GM19455 (cell line): ENCODE data around the gene GALNT6.
A peak's percentile ranks its signal among the peaks of the same experiment; 100 is the strongest.
"Not testable (repeated sequence)": the region's sequence is repeated elsewhere in the genome, so short reads cannot be mapped to it uniquely, and the experiment has no call there.

ENCODE experiments used
- ATAC-seq: cut with Tn5 transposase; IDR thresholded peaks from one replicate; pipeline ENCODE4 v1.9.1; 2021; ENCODE audit not compliant: unreplicated experiment

GALNT6 gene

GRCh38 chr12:51360315-51360714 lies 30.9 kb downstream of the GALNT6 start:
- no peak for ATAC-seq

- no peak for ATAC-seq
These were observed 31.4 kb downstream of the GALNT6 start for GRCh38 chr12:51359851-51360250.

- ATAC-seq: no peak
These were observed 32.7 kb downstream of the GALNT6 start for GRCh38 chr12:51358496-51358895.

DNA sequence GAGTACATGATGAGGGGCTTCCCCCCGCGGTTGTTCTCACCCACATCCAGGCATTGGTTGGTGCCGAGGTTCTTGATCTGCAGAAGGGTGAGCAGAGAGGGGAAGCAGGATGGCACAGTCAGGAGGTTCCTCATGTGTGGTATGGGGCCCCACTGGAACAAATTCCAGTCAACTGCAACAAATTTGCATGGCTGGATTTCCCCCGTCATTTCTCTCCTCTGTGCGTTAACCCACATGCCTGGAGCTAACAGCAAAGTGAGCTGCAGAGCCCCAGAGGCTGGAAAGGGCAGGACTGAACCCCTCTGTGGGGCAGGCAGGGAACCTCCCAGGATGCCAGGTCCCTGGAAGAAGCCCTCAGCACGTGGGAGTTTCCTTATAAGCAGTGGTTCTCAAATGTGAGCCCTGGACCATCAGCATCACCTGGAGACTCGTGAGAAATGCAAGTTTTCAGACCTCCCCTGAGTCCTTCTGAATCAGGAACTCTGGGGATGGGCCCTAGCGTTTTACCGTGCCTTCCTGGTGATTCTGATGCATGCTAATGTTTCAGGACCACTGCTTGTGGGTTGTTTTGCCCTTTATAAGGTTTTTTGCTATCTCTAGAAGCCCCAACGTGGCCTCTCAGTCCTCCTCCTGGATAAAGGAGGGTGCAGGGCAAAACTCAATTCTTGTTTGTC lies 33.7 kb downstream of the GALNT6 start:
- ATAC-seq: no peak

DNA sequence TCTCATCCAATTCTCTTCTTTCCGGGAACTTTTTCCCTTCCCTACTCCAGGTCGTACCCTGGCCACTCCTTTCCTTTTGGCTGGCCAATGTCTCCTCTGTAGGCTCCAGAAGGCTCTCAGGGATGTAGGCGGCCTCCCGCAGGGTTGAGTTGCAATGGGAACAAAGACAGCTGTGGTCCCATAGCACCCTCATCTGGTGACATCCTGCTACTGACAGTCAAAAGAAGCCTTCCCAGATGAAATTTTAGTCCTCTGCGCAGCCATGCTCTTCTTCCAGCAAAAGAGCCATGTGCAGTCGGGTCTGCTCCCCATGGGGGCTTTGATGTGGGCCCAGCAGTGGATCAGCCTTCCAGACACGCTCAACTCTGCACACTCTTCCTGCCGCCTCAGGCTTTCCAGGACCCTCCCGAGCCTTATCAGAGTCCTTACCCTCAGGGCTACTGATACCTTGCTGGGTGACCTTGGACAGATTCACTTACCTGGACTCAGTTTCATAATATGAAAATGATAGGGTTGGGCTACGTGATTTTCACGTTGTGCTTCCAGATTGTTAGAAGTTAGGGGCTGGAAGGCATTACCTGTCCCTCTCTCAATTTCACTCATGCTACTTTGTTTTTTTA lies 39.2 kb downstream of the GALNT6 start:
- ATAC-seq: no peak

- ATAC-seq: no peak
These were observed 42.2 kb downstream of the GALNT6 start for GRCh38 chr12:51349026-51349425.

DNA sequence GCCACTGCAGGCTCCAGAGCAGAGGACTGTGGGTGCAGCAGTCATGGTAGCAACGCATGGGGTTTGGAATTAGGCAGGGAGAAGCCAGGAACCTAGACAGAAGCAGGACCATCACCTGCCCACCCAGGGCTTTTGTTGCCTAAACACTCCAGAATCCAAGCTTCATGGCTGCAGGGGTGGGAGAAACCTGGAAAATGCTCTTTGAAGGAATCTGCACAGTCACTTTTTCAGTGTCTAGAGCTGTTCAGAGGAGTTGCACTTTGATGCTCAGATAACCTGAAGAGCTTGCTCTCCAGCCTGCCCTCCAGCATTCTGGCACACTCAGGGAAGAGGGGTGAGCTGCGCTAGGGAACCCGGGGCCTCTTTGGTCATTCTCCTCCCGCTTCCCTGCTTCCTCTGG lies 43.1 kb downstream of the GALNT6 start:
- ATAC-seq: no peak

- no peak for ATAC-seq
These were observed 44.6 kb downstream of the GALNT6 start, which contains the start of gene CELA1 for GRCh38 chr12:51346581-51346980. CELA1 (minus strand) TSS chr12:51346679; CDS start chr12:51346638, 41 bp downstream.

GRCh38 chr12:51345681-51346080 lies 45.5 kb downstream of the GALNT6 start:
- no peak for ATAC-seq

DNA sequence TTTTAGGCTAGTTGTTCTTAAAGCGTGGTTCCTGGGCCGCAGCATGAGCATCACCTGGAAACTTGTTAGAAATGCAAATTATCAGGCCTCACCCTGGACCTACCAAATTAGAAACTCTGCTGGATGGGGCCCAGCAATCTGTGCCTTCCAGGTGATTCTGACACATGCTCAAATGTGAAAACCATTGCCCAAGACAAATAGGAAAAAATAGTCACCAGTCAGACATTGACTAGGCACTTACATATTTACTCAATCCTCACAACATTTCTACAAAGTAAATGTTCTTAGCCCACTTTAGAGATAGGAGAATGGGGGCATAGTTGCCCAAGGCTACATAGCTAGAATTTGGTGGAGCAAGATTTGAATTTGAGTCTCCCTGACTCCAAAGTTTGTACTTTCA lies 48.0 kb downstream of the GALNT6 start:
- no peak for ATAC-seq

DNA sequence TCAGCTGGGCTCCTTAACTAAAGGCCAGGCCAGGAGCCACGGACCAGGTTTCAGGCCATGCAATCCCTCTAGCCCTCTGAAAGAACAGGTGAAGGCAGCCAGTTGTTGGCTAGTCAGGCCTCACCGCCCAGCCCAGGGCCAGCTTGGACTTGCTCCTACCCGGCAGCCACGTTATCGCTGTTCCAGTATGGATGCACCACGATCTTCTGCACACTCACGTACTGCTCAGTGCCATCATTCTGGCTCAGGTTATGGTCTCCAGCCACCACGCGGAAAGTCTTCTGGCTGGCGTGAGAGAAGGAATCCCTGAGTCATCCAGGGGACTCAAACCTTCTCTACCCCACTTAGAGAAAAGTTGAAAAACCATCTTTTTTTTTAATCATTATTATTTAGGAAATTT lies 48.8 kb downstream of the GALNT6 start:
- ATAC-seq: no peak

- ATAC-seq: no peak
These were observed 49.8 kb downstream of the GALNT6 start for GRCh38 chr12:51341251-51342007.

- ATAC-seq: no peak
These were observed 51.5 kb downstream of the GALNT6 start for GRCh38 chr12:51339750-51340149.

GRCh38 chr12:51337336-51337735 lies 53.9 kb downstream of the GALNT6 start:
- not testable (repeated sequence) for ATAC-seq

DNA sequence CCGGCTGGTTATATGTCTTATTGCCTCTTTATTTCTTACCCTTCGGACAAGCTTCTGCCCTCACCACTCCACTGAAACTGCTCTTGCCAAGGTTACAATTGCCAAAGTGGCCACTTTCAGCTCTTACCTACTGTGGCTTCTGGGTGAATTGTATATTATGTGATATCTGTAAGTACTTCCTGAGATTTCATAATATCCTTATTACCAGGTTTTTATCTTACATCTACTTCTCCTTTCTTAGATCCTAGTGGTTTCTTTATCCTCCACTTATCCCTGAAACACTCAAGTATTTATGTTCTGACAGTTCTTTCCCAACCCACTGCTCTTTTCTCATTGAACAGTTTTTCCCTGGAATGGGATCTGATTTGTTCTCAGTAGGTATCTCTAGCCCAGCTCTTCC lies 55.3 kb downstream of the GALNT6 start:
- no peak for ATAC-seq

- no peak for ATAC-seq
These were observed 56.4 kb downstream of the GALNT6 start for GRCh38 chr12:51334764-51335163.

- no peak for ATAC-seq
These were observed 57.7 kb downstream of the GALNT6 start for GRCh38 chr12:51333536-51333935.

GRCh38 chr12:51330186-51330585 lies 61.0 kb downstream of the GALNT6 start:
- ATAC-seq: no peak

- no peak for ATAC-seq
These were observed 61.5 kb downstream of the GALNT6 start for GRCh38 chr12:51329742-51330141.

DNA sequence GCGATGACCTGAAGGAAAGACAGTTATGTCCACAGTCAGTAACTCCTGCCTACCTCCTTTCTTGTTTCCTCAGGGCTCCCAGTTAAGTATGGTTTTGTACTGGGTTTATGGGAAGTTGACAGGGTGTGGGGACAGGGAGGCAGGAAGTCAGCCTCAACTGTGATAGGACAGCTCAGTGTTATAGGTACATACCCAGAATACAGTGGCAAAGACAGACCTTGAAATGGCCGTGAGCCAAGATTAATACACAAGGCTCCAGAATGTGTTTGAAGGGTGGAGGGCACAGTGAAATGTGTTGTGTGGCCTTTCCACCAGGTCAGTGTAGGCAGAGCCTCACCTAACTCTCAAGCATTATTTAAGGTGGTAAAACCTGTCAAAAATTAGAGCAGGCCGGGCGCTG lies 62.6 kb downstream of the GALNT6 start:
- no peak for ATAC-seq

DNA sequence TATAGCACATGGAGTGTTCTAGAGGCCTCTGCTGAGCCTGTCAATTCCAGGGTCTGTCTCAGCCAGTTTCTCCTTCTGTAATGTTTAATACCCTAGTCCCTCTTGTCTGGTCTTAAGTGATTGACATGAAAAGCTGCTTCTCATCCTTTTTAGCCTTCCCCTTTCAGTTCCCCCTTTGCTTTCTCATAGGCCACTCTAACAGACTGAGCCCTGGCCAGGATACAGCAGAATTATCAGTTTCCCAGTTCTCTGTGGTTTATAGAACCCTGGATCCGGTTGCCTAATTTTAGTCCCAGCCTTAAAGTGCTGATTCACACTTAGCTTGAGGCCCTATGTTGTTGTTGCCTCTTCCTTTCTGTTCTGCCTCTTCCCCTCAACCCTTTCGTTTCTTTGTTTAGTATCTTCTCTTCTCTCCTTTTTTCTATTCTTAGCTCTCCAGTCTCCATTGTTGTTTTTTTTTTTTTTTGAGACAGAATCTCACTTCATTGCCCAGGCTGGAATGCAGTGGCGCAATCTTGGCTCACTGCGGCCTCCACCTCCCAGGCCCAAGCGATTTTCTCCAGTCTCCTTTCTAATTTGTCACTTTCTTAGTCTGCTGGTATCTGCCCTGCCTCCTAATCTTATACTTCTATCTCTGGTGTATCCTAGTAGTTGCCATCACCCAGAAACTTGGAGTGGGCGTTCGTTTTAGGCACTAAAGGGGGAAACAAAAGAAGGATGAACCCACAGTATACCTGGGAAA lies 64.3 kb downstream of the GALNT6 start:
- peak; percentile 33 for ATAC-seq
